ENCODE data around the gene IFI16. TPM values are rescaled to one million over a fixed set of nuclear protein-coding genes. Genes with fewer than 3 reads are reported as not detected.
A peak's percentile ranks its signal among the peaks of the same experiment; 100 is the strongest.

The IFI16 gene
- total and polyA plus RNA-seq, 10 of the 15 experiments (the other 5 are each of a cell fraction or from before 2014, with no cell fraction given), result 120 to 375 (median 188) TPM

- H3K4me2 ChIP-seq (ENCODE audit: control insufficient read depth, insufficient read depth), result no peak overlapping the region
- ATAC-seq (no peak), FAIRE-seq (no peak), DNase-seq (ENCODE audit: low read depth, low spot score) (no peak)
- RAD21 ChIA-PET (ENCODE audit: unreplicated experiment), result no interaction called here
- 0 out of 4 replicates have a peak, but pooled peaks cover 0 to 2% of the 10 kb centered on the region in 2 experiments for H3K27me3 ChIP-seq (replicated peaks in 1 of 2; ENCODE audit: control insufficient read depth in 2 of 2, insufficient read depth in 2 of 2, low read length in 1 of 2)
- no peaks in the 10 kb centered on the region for H3K36me3 ChIP-seq (ENCODE audit: control insufficient read depth in 2 of 2, insufficient read depth in 2 of 2, low read length in 1 of 2)
- no peak overlapping the region for H2AFZ ChIP-seq (ENCODE audit: control insufficient read depth, low read depth, low read length)
- no peaks in the 10 kb centered on the region for H3K4me1 ChIP-seq (ENCODE audit: control insufficient read depth, insufficient read depth, low read length)
- H3K9ac ChIP-seq (ENCODE audit: control insufficient read depth, insufficient read depth, low read length), result no peak overlapping the region
- TF ChIP-seq NR2C2 (IDR thresholded peaks at IDR 0.05; ENCODE audit: borderline replicate concordance, control insufficient read depth, insufficient read length, low read depth) (no peak), SREBF1 (IDR thresholded peaks at IDR 0.05; ENCODE audit: low read length) (no peak)
- CTCF ChIA-PET, result interaction anchor here (1.1 to 4.2 kb wide), 4 partner anchors 14 to 585 kb away, joined by 3 to 61 read pairs (median 30); partner anchors contain the start of gene AIM2
- SMC1A ChIA-PET (ENCODE audit: uncharacterized antibody, unreplicated experiment), result interaction anchor here (1.1 kb wide), 1 partner anchor 19 kb away, joined by 3 read pairs; no protein-coding TSS in a partner anchor
- WGBS (ENCODE audit: insufficient coverage, insufficient replicate concordance, low lambda C conversion rate, missing lambda C conversion rate), result 76% methylated on average over 2 of the region's 2 CpGs
- no peak overlapping the region for H3K4me3 ChIP-seq
- no peaks in the 10 kb centered on the region for H3K79me2 ChIP-seq (ENCODE audit: control insufficient read depth, insufficient read depth, low read length)
- H3K9me3 ChIP-seq (replicated peaks; ENCODE audit: control insufficient read depth, insufficient read depth, low read length), result no peaks in the 10 kb centered on the region
- intact Hi-C loops (cut with micrococcal nuclease; ENCODE audit: unreplicated experiment) (no loop called here), in situ Hi-C loops (cut with MboI) (no loop called here)
- H4K20me1 ChIP-seq (ENCODE audit: control insufficient read depth, insufficient read depth), result no peaks in the 10 kb centered on the region
- H3K27ac ChIP-seq (ENCODE audit: control insufficient read depth, insufficient read depth), result no peak overlapping the region
- no TSS peak for BruUV-seq (replicated peaks)
- POLR2A ChIA-PET, result no interaction called here
Observed at GRCh38 chr1:159091180-159091560, 81.5 kb downstream of the IFI16 start.

GRCh38 chr1:159091607-159092031 is 81.9 kb downstream of the IFI16 start:
- in situ Hi-C loops (cut with MboI), result no loop called here
- peaks cover 2% of the 10 kb centered on the region in 2 experiments; a peak in 1 of 4 replicates for H3K27me3 ChIP-seq (replicated peaks in 1 of 2; ENCODE audit: control insufficient read depth in 2 of 2, insufficient read depth in 2 of 2, low read length in 1 of 2)
- no peaks in the 10 kb centered on the region for H3K4me1 ChIP-seq (ENCODE audit: control insufficient read depth, insufficient read depth, low read length)
- no peaks in the 10 kb centered on the region for H4K20me1 ChIP-seq (ENCODE audit: control insufficient read depth, insufficient read depth)
- ChIA-PET RAD21 (ENCODE audit: unreplicated experiment) (no interaction called here), CTCF (interaction anchor here (1.1 to 4.2 kb wide), 5 partner anchors 14 to 586 kb away, joined by 3 to 61 read pairs (median 4); partner anchors contain the start of gene AIM2), SMC1A (ENCODE audit: uncharacterized antibody, unreplicated experiment) (interaction anchor here (1.1 kb wide), 1 partner anchor 19 kb away, joined by 3 read pairs; no protein-coding TSS in a partner anchor), POLR2A (no interaction called here)
- DNase-seq (ENCODE audit: low read depth, low spot score) (no peak), ATAC-seq (peak; percentile 21; the same call in 1 of the 3 replicates), FAIRE-seq (no peak)
- intact Hi-C loops (cut with micrococcal nuclease; ENCODE audit: unreplicated experiment), result no loop called here
- no peak overlapping the region for H3K4me2 ChIP-seq (ENCODE audit: control insufficient read depth, insufficient read depth)
- H3K79me2 ChIP-seq (ENCODE audit: control insufficient read depth, insufficient read depth, low read length), result no peaks in the 10 kb centered on the region
- H3K9ac ChIP-seq (ENCODE audit: control insufficient read depth, insufficient read depth, low read length), result no peak overlapping the region
- H3K27ac ChIP-seq (ENCODE audit: control insufficient read depth, insufficient read depth), result no peak overlapping the region
- no peaks in the 10 kb centered on the region for H3K36me3 ChIP-seq (ENCODE audit: control insufficient read depth in 2 of 2, insufficient read depth in 2 of 2, low read length in 1 of 2)
- BruUV-seq (replicated peaks), result no TSS peak
- H3K4me3 ChIP-seq, result no peak overlapping the region
- 53% methylated on average over 1 of the region's 1 CpG for WGBS (ENCODE audit: insufficient coverage, insufficient replicate concordance, low lambda C conversion rate, missing lambda C conversion rate)
- no peak overlapping the region for H2AFZ ChIP-seq (ENCODE audit: control insufficient read depth, low read depth, low read length)
- H3K9me3 ChIP-seq (replicated peaks; ENCODE audit: control insufficient read depth, insufficient read depth, low read length), result no peaks in the 10 kb centered on the region
- no peak for TF ChIP-seq HDAC6 (IDR thresholded peaks at IDR 0.05; ENCODE audit: unreplicated experiment)
- no peak for TF ChIP-seq SMAD5 (IDR thresholded peaks at IDR 0.05; ENCODE audit: low read depth)
- no peak for TF ChIP-seq RFX5 (IDR thresholded peaks at IDR 0.05; ENCODE audit: low read depth, low read length)
- no peak for TF ChIP-seq SP1 (IDR thresholded peaks at IDR 0.05; ENCODE audit: low read depth, low read length)
- TF ChIP-seq ZNF622 (IDR thresholded peaks at IDR 0.05), result no peak
- TF ChIP-seq EED (IDR thresholded peaks at IDR 0.05; ENCODE audit: low read depth), result no peak
- no peak for TF ChIP-seq CBX5 (IDR thresholded peaks at IDR 0.05; ENCODE audit: low read depth)
- no peak for TF ChIP-seq BCL11A (IDR thresholded peaks at IDR 0.05; ENCODE audit: low read depth, low read length)
- TF ChIP-seq, protein P1, sequence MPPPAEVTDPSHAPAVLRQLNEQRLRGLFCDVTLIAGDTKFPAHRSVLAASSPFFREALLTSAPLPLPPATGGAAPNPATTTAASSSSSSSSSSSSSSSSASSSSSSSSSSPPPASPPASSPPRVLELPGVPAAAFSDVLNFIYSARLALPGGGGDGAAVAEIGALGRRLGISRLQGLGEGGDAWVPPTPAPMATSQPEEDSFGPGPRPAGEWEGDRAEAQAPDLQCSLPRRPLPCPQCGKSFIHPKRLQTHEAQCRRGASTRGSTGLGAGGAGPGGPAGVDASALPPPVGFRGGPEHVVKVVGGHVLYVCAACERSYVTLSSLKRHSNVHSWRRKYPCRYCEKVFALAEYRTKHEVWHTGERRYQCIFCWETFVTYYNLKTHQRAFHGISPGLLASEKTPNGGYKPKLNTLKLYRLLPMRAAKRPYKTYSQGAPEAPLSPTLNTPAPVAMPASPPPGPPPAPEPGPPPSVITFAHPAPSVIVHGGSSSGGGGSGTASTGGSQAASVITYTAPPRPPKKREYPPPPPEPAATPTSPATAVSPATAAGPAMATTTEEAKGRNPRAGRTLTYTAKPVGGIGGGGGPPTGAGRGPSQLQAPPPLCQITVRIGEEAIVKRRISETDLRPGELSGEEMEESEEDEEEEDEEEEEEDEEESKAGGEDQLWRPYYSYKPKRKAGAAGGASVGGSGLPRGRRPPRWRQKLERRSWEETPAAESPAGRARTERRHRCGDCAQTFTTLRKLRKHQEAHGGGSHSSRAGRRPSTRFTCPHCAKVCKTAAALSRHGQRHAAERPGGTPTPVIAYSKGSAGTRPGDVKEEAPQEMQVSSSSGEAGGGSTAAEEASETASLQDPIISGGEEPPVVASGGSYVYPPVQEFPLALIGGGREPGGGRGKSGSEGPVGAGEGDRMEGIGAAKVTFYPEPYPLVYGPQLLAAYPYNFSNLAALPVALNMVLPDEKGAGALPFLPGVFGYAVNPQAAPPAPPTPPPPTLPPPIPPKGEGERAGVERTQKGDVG (CRISPR knock-in tag; IDR thresholded peaks at IDR 0.05), result no peak
- no peak for TF ChIP-seq EP300 (IDR thresholded peaks at IDR 0.05; ENCODE audit: borderline replicate concordance in 1 of 2, control insufficient read depth in 1 of 2, low read depth in 2 of 2, low read length in 2 of 2)
- TF ChIP-seq MEF2B (IDR thresholded peaks at IDR 0.05; ENCODE audit: partially characterized antibody, poor library complexity, severe bottlenecking), result no peak
- no peak for TF ChIP-seq BRCA1 (IDR thresholded peaks at IDR 0.05; ENCODE audit: low read depth, low read length)
